KMS-11 (cell line): ENCODE measurements around the gene FOXP3.
"Not testable (repeated sequence)": the region's sequence is repeated elsewhere in the genome, so short reads cannot be mapped to it uniquely, and the experiment has no call there.

Source experiments
- H2AFZ ChIP-seq: fragments of 200-600 bp; sonication (generic); 2 replicates; pipeline ENCODE4 v1.6.1; 2016; ENCODE audit warnings: antibody characterized with exemption, mixed run types, low read depth
- H3K27ac ChIP-seq: fragments of 200-600 bp; sonication (generic); 2 replicates; pipeline ENCODE4 v1.6.1; 2016; ENCODE audit warnings: mild to moderate bottlenecking, mixed run types
- H3K27me3 ChIP-seq: fragments of 200-600 bp; sonication (generic); 2 replicates; pipeline ENCODE4 v1.6.1; 2017; ENCODE audit warnings: mild to moderate bottlenecking, low read depth, mixed run types, moderate library complexity; ENCODE audit not compliant: insufficient read depth
- H3K36me3 ChIP-seq: fragments of 200-600 bp; sonication (generic); 2 replicates; pipeline ENCODE4 v1.6.1; 2017; ENCODE audit warnings: mild to moderate bottlenecking, mixed run types; ENCODE audit not compliant: insufficient read depth
- H3K4me1 ChIP-seq: fragments of 200-600 bp; sonication (generic); 2 replicates; pipeline ENCODE4 v1.6.1; 2016; ENCODE audit warnings: mild to moderate bottlenecking, low read depth, mixed run types; ENCODE audit not compliant: poor library complexity, severe bottlenecking
- H3K4me2 ChIP-seq: fragments of 200-600 bp; sonication (generic); 2 replicates; pipeline ENCODE4 v1.7.0; 2016; ENCODE audit warnings: mild to moderate bottlenecking, mixed run types
- H3K4me3 ChIP-seq: fragments of 200-600 bp; sonication (generic); IDR thresholded peaks from 2 replicates; pipeline ENCODE4 v1.6.1; 2017; ENCODE audit warnings: low read depth, low read length, mixed read lengths; ENCODE audit not compliant: insufficient read depth
- H3K79me2 ChIP-seq: fragments of 200-600 bp; sonication (generic); 2 replicates; pipeline ENCODE4 v1.6.1; 2016; ENCODE audit warnings: low read depth, mixed run types; ENCODE audit not compliant: insufficient read depth
- H3K9ac ChIP-seq: fragments of 200-600 bp; sonication (generic); 2 replicates; pipeline ENCODE4 v1.6.1; 2016; ENCODE audit warnings: mild to moderate bottlenecking, mixed run types
- H4K20me1 ChIP-seq: fragments of 200-600 bp; sonication (generic); 2 replicates; pipeline ENCODE4 v1.6.1; 2016; ENCODE audit warnings: mild to moderate bottlenecking, mixed run types; ENCODE audit not compliant: insufficient read depth
- TF ChIP-seq, protein P1 (sequence below): fragments of 200-600 bp; sonication (generic); conservative IDR thresholded peaks from 2 replicates; pipeline ENCODE4 v1.6.1; 2017; ENCODE audit warnings: low read depth, mild to moderate bottlenecking, antibody characterized with exemption, low read length, moderate library complexity, mixed read lengths

FOXP3 gene

DNA sequence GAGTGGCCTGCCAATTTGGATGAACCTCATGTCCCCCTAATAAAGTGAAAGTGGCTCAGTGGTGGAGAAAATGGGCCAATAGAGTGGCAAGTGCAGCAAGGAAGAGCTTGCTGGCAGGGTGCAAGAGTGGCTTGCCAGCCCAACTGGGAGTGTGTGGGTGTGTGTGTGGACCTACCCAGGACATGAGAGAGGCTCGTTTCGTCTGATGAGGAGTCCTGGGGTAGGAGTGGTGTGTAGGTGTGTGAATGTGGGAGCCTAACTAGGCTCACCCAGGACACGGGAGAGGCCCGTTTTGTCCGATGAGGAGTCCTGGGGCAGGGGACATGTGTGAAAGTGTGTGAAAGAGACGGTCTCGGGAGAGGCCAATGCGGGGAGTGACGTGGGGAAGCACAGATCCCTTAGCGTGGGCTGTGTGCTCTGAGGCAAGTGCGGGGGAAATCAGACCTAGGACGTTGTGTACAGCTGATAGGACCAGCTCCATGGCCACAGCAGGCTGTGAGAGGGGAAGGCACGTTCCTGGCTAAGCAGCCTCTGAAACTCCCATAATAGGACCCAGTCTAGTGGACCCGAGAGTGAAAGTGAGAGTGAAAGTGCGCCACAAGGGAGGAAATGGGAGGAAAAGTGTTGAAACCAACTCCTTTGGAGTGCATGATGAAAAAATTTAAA is 44.2 kb upstream of the FOXP3 start:
- Histone ChIP-seq H2AFZ (no peak overlapping the region), H3K27ac (no peak overlapping the region), H4K20me1 (no peaks in the 10 kb centered on the region), H3K36me3 (no peaks in the 10 kb centered on the region), H3K9ac (no peak overlapping the region), H3K79me2 (no peaks in the 10 kb centered on the region), H3K4me3 (no peak overlapping the region), H3K4me1 (no peaks in the 10 kb centered on the region), H3K27me3 (no peaks in the 10 kb centered on the region), H3K4me2 (no peak overlapping the region)
- TF ChIP-seq, protein P1, sequence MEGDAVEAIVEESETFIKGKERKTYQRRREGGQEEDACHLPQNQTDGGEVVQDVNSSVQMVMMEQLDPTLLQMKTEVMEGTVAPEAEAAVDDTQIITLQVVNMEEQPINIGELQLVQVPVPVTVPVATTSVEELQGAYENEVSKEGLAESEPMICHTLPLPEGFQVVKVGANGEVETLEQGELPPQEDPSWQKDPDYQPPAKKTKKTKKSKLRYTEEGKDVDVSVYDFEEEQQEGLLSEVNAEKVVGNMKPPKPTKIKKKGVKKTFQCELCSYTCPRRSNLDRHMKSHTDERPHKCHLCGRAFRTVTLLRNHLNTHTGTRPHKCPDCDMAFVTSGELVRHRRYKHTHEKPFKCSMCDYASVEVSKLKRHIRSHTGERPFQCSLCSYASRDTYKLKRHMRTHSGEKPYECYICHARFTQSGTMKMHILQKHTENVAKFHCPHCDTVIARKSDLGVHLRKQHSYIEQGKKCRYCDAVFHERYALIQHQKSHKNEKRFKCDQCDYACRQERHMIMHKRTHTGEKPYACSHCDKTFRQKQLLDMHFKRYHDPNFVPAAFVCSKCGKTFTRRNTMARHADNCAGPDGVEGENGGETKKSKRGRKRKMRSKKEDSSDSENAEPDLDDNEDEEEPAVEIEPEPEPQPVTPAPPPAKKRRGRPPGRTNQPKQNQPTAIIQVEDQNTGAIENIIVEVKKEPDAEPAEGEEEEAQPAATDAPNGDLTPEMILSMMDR = no peak

- not testable (repeated sequence) for H4K20me1 ChIP-seq, H3K4me3 ChIP-seq, H3K27ac ChIP-seq
These were observed 43.3 kb upstream of the FOXP3 start for GRCh38 chrX:49307775-49308174.

GRCh38 chrX:49303346-49303745 is 38.8 kb upstream of the FOXP3 start, which contains the start of gene GAGE10:
Gene GAGE10 (plus strand): TSS chrX:49303646. CDS start chrX:49304860, 1,214 bp downstream.
- no peaks in the 10 kb centered on the region for H3K4me1 ChIP-seq
- no peaks in the 10 kb centered on the region for H3K27me3 ChIP-seq
- no peak within 1 kb of the TSS for H3K4me2 ChIP-seq
- H3K27ac ChIP-seq = no peak within 1 kb of the TSS
- H3K9ac ChIP-seq = no peak within 1 kb of the TSS
- no peak within 1 kb of the TSS for H2AFZ ChIP-seq
- H3K79me2 ChIP-seq = no peaks in the 10 kb centered on the region
- TF ChIP-seq, protein P1 = no peak
- no peak within 1 kb of the TSS for H3K4me3 ChIP-seq
- no peaks in the 10 kb centered on the region for H3K36me3 ChIP-seq
- no peaks in the 10 kb centered on the region for H4K20me1 ChIP-seq

More at GRCh38 chrX:49307775-49308174, 43.3 kb upstream of the FOXP3 start:
- not testable (repeated sequence) for H3K36me3 ChIP-seq, H2AFZ ChIP-seq, H3K27me3 ChIP-seq, H3K4me2 ChIP-seq, H3K9ac ChIP-seq, H3K79me2 ChIP-seq, H3K4me1 ChIP-seq

- H3K27ac ChIP-seq = no peak overlapping the region
- H3K4me1 ChIP-seq = no peaks in the 10 kb centered on the region
- H2AFZ ChIP-seq = no peak overlapping the region
- no peak overlapping the region for H3K9ac ChIP-seq
- no peaks in the 10 kb centered on the region for H4K20me1 ChIP-seq
- no peaks in the 10 kb centered on the region for H3K79me2 ChIP-seq
- no peak overlapping the region for H3K4me2 ChIP-seq
- TF ChIP-seq, protein P1 = no peak
- no peaks in the 10 kb centered on the region for H3K27me3 ChIP-seq
- no peaks in the 10 kb centered on the region for H3K36me3 ChIP-seq
- no peak overlapping the region for H3K4me3 ChIP-seq
These were observed 36.2 kb upstream of the FOXP3 start for GRCh38 chrX:49300703-49301102.

DNA sequence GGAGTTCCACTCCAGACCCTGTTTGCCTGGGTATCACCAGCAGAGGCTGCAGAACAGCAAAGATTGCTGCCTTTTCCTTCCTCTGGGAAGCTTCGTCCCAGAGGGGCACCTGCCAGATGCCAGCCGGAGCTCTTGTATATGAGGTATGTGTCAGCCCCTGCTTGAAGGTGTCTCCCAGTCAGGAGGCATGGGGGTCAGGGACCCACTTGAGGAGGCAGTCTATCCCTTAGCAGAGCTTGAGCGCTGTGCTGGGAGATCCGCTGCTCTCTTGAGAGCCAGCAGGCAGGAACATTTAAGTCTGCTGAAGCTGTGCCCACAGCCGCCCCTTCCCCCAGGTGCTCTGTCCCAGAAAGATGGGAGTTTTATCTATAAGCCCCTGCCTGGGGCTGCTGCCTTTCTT is 34.8 kb upstream of the FOXP3 start:
- not testable (repeated sequence) for H3K36me3 ChIP-seq, H3K27ac ChIP-seq, H3K4me1 ChIP-seq, H3K4me2 ChIP-seq, H3K79me2 ChIP-seq, H3K4me3 ChIP-seq, H4K20me1 ChIP-seq, H3K9ac ChIP-seq, H2AFZ ChIP-seq, H3K27me3 ChIP-seq
